SU-DHL-6 (cell line): Measurements from ENCODE around the gene AP3D1.

Experiments used
- H2AFZ ChIP-seq: fragments of 200-600 bp; sonication (generic); 2 replicates; pipeline ENCODE4 v1.6.1; 2014; ENCODE audit warnings: low read depth, mild to moderate bottlenecking, moderate library complexity, mixed read lengths, antibody characterized with exemption, low read length; ENCODE audit not compliant: severe bottlenecking
- H3F3A ChIP-seq: fragments of 200-600 bp; shearing (Covaris generic); 2 replicates; pipeline ENCODE4 v1.6.0; 2016; ENCODE audit warnings: antibody characterized with exemption, mild to moderate bottlenecking; ENCODE audit not compliant: insufficient read depth
- H3K27ac ChIP-seq: fragments of 200-600 bp; sonication (generic); 2 replicates; pipeline ENCODE4 v1.5.1; 2016; ENCODE audit warnings: low read depth, mild to moderate bottlenecking, low read length, moderate library complexity, mixed read lengths
- H3K27me3 ChIP-seq: fragments of 200-600 bp; sonication (generic), shearing (Covaris generic); 2 replicates; pipeline ENCODE4 v1.6.0; 2014; ENCODE audit warnings: mild to moderate bottlenecking, low read length
- H3K36me3 ChIP-seq: fragments of 200-600 bp; sonication (generic); 2 replicates; pipeline ENCODE4 v1.6.1; 2014; ENCODE audit warnings: mild to moderate bottlenecking, low read length, mixed read lengths
- H3K4me2 ChIP-seq: fragments of 300-600, 200-600 bp; shearing (Covaris generic), sonication (generic); 2 replicates; pipeline ENCODE4 v1.6.0; 2014; ENCODE audit warnings: low read length, low read depth, mild to moderate bottlenecking; ENCODE audit not compliant: poor library complexity, severe bottlenecking
- H3K4me3 ChIP-seq: fragments of 200-600 bp; sonication (generic); 2 replicates; pipeline ENCODE4 v1.5.1; 2014; ENCODE audit warnings: antibody characterized with exemption, low read length, mild to moderate bottlenecking, mixed read lengths; ENCODE audit not compliant: insufficient read depth, poor library complexity, severe bottlenecking
- H3K79me2 ChIP-seq: fragments of 200-600 bp; sonication (generic); 2 replicates; pipeline ENCODE4 v1.6.1; 2014; ENCODE audit warnings: mild to moderate bottlenecking, low read length, moderate library complexity; ENCODE audit not compliant: insufficient read depth
- H3K9ac ChIP-seq: fragments of 200-600 bp; sonication (generic); 2 replicates; pipeline ENCODE4 v1.7.0; 2014; ENCODE audit warnings: mild to moderate bottlenecking, low read length
- H3K9me2 ChIP-seq: fragments of 200-600 bp; sonication (generic); replicated peaks from 2 replicates; pipeline ENCODE4 v1.6.1; 2014; ENCODE audit warnings: low read length; ENCODE audit not compliant: insufficient read depth
- H3K9me3 ChIP-seq: fragments of 200-600 bp; sonication (generic); 2 replicates; pipeline ENCODE4 v1.6.1; 2014; ENCODE audit warnings: low read length, mixed read lengths; ENCODE audit not compliant: insufficient read depth
- H4K20me1 ChIP-seq: fragments of 200-600 bp; sonication (generic); 2 replicates; pipeline ENCODE4 v1.6.1; 2014; ENCODE audit warnings: low read depth, mild to moderate bottlenecking, antibody characterized with exemption, low read length, moderate library complexity, mixed read lengths
- CTCF ChIP-seq: fragments of 200-600 bp; sonication (generic); IDR thresholded peaks from one replicate; pipeline ENCODE4 v1.5.1; 2017; ENCODE audit warnings: antibody characterized with exemption, mild to moderate bottlenecking, low read length, moderate library complexity; ENCODE audit not compliant: insufficient read depth, poor library complexity, severe bottlenecking
- EZH2phosphoT487 ChIP-seq: fragments of 200-600 bp; sonication (generic), shearing (Covaris generic); conservative IDR thresholded peaks from 2 replicates; pipeline ENCODE4 v1.6.1; 2018; ENCODE audit warnings: mild to moderate bottlenecking, antibody characterized with exemption, low read length, moderate library complexity, mixed read lengths

AP3D1 gene

DNA sequence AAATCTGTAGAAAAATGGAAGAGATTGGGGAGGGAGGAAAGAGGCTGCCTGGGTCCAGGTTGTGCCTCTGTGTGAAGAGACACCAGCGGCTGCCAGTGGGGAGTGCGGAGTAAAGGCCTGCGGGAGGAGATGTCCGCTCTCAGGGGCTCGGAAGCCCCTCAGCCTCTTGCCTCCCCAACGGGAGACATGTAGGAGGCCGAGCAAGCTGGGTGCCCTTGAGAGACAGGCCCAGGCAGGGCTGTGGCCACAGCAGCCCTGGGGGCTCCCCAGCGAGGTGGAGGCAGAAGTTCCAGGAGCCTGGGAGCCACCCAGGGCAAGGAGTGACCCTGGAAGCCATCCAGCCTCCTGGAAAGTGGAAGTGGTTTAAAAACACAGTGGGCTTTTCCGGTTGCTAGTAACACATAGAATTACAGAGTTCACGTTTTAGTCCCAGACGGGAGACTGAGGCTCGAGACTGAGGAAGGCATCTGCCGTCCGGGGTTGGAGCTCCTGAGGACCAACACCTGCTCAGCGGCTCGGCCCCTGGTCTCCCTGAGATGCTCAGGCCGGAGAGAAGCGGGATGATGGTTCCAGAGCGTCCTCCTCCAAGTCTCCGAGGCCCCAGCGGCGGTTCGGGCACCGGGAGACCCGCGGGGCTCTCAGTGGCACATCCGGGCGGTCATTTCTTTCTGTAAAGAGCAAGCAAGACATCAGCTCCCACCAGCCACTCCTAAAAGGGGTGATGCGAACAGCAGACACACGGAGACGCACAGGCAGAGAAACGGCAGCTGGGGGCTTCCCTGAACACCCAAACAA lies 78.4 kb downstream of the AP3D1 start:
- H2AFZ ChIP-seq = no peak overlapping the region
- H3K36me3 ChIP-seq = peaks cover 19% of the 10 kb centered on the region
- H3K79me2 ChIP-seq = peaks cover 14% of the 10 kb centered on the region; the same call in 1 of the 2 replicates
- no peaks in the 10 kb centered on the region for H3K9me2 ChIP-seq
- no peak overlapping the region for H3K4me3 ChIP-seq
- no peaks in the 10 kb centered on the region for H3K9me3 ChIP-seq
- H3K27me3 ChIP-seq = no peaks in the 10 kb centered on the region
- H3K9ac ChIP-seq = no peak overlapping the region
- no peak overlapping the region for H3K4me2 ChIP-seq
- peak overlapping the region; percentile 78 for H3K27ac ChIP-seq
- no peaks in the 10 kb centered on the region; the same call in 1 of the 2 replicates for H4K20me1 ChIP-seq
- TF ChIP-seq EZH2phosphoT487 (no peak), CTCF (no peak)
- H3F3A ChIP-seq = peaks cover 57% of the 10 kb centered on the region

GRCh38 chr19:2070986-2071673 lies 80.2 kb downstream of the AP3D1 start:
- no peak overlapping the region for H3K4me3 ChIP-seq
- no peaks in the 10 kb centered on the region for H3K9me3 ChIP-seq
- TF ChIP-seq EZH2phosphoT487 (no peak), CTCF (no peak)
- no peak overlapping the region for H2AFZ ChIP-seq
- no peak overlapping the region for H3K4me2 ChIP-seq
- H4K20me1 ChIP-seq = no peaks in the 10 kb centered on the region; the same call in 1 of the 2 replicates
- peaks cover 19% of the 10 kb centered on the region for H3K36me3 ChIP-seq
- H3K27me3 ChIP-seq = no peaks in the 10 kb centered on the region
- peaks cover 66% of the 10 kb centered on the region for H3F3A ChIP-seq
- H3K27ac ChIP-seq = no peak overlapping the region
- H3K9ac ChIP-seq = no peak overlapping the region
- peaks cover 8% of the 10 kb centered on the region; the same call in 1 of the 2 replicates for H3K79me2 ChIP-seq
- no peaks in the 10 kb centered on the region for H3K9me2 ChIP-seq

GRCh38 chr19:2070436-2070827 lies 80.9 kb downstream of the AP3D1 start:
- Histone ChIP-seq H3K27ac (no peak overlapping the region), H3K9me2 (no peaks in the 10 kb centered on the region), H3K4me3 (no peak overlapping the region), H2AFZ (no peak overlapping the region), H3K9ac (no peak overlapping the region), H3K4me2 (no peak overlapping the region), H3K9me3 (no peaks in the 10 kb centered on the region), H3F3A (peaks cover 64% of the 10 kb centered on the region), H3K27me3 (no peaks in the 10 kb centered on the region), H3K36me3 (peaks cover 17% of the 10 kb centered on the region), H4K20me1 (no peaks in the 10 kb centered on the region; the same call in 1 of the 2 replicates), H3K79me2 (peaks cover 5% of the 10 kb centered on the region; the same call in 1 of the 2 replicates)
- TF ChIP-seq CTCF (no peak), EZH2phosphoT487 (no peak)
